Neutrophil (primary cell): ENCODE measurements around the gene RCSD1.
A peak's percentile ranks its signal among the peaks of the same experiment; 100 is the strongest.

ENCODE experiments used
- H3K27ac ChIP-seq: fragments of 200-600 bp; sonication (generic); 2 replicates; pipeline ENCODE4 v1.5.1; 2016; ENCODE audit warnings: mild to moderate bottlenecking, moderate library complexity
- H3K27me3 ChIP-seq: fragments of 200-600 bp; sonication (generic); 2 replicates; pipeline ENCODE4 v1.6.0; 2016; ENCODE audit warnings: mild to moderate bottlenecking
- H3K36me3 ChIP-seq: fragments of 200-600 bp; sonication (generic); 2 replicates; pipeline ENCODE4 v1.5.1; 2017
- H3K4me1 ChIP-seq, 2 experiments: fragments of 200-600 bp in 1 of 2; sonication (generic) in 1 of 2; 1 replicate in 1 of 2; 2 replicates in 1 of 2; pipeline versions ENCODE4 v1.5.1 to v1.6.1; 2013 to 2016; ENCODE audit warnings: low read depth in 1 of 2, low read length in 1 of 2, mild to moderate bottlenecking in 1 of 2, moderate library complexity in 1 of 2; ENCODE audit not compliant: control insufficient read depth in 1 of 2, insufficient read depth in 1 of 2
- H3K4me3 ChIP-seq, 2 experiments: fragments of 200-600 bp in 1 of 2; sonication (generic) in 1 of 2; 1 replicate in 1 of 2; 2 replicates in 1 of 2; pipeline ENCODE4 v1.5.1; 2013 to 2016; ENCODE audit warnings: low read depth in 1 of 2, low read length in 1 of 2, mild to moderate bottlenecking in 1 of 2, moderate library complexity in 1 of 2
- H3K9me3 ChIP-seq: fragments of 200-600 bp; sonication (generic); 2 replicates; pipeline ENCODE4 v1.5.1; 2016
- CTCF ChIP-seq: fragments of 200-600 bp; sonication (generic); IDR thresholded peaks from 2 replicates; pipeline ENCODE4 v1.5.1; 2016; ENCODE audit warnings: antibody characterized with exemption

RCSD1 gene

DNA sequence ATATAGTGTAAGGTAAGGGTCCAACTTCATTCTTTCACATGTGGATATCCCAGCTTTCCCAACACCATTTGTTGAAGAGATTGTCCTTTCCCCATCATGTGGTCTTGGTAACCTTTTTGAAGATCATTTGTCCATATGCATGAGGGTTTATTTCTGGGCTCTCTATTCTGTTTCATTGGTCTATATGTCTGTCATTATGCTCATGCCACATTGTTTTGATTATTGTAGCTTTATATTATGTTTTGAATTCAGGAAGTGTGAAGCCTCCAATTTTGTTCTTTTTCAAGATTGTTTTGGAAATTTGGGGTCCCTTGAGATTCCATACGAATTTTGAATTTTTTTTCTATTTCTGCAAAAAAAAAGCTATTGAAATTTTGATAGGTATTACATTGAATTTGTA is 15.2 kb upstream of the RCSD1 start:
- no peaks in the 10 kb centered on the region for H3K9me3 ChIP-seq
- no peak for TF ChIP-seq CTCF
- H3K36me3 ChIP-seq, result no peaks in the 10 kb centered on the region
- no peaks in the 10 kb centered on the region for H3K27me3 ChIP-seq
- no peak overlapping the region for H3K4me3 ChIP-seq
- H3K27ac ChIP-seq, result peak overlapping the region; percentile 91
- H3K4me1 ChIP-seq, result peaks cover 71 to 74% of the 10 kb centered on the region in 2 experiments

- no peak for TF ChIP-seq CTCF
- H3K36me3 ChIP-seq, result no peaks in the 10 kb centered on the region
- H3K4me1 ChIP-seq, result peaks cover 86 to 88% of the 10 kb centered on the region in 2 experiments
- no peaks in the 10 kb centered on the region for H3K27me3 ChIP-seq
- H3K9me3 ChIP-seq, result no peaks in the 10 kb centered on the region
- H3K27ac ChIP-seq, result peak overlapping the region; percentile 91
- H3K4me3 ChIP-seq, result peak overlapping the region; percentile 52 to 54
Observed at GRCh38 chr1:167616521-167616920, 13.5 kb upstream of the RCSD1 start.

DNA sequence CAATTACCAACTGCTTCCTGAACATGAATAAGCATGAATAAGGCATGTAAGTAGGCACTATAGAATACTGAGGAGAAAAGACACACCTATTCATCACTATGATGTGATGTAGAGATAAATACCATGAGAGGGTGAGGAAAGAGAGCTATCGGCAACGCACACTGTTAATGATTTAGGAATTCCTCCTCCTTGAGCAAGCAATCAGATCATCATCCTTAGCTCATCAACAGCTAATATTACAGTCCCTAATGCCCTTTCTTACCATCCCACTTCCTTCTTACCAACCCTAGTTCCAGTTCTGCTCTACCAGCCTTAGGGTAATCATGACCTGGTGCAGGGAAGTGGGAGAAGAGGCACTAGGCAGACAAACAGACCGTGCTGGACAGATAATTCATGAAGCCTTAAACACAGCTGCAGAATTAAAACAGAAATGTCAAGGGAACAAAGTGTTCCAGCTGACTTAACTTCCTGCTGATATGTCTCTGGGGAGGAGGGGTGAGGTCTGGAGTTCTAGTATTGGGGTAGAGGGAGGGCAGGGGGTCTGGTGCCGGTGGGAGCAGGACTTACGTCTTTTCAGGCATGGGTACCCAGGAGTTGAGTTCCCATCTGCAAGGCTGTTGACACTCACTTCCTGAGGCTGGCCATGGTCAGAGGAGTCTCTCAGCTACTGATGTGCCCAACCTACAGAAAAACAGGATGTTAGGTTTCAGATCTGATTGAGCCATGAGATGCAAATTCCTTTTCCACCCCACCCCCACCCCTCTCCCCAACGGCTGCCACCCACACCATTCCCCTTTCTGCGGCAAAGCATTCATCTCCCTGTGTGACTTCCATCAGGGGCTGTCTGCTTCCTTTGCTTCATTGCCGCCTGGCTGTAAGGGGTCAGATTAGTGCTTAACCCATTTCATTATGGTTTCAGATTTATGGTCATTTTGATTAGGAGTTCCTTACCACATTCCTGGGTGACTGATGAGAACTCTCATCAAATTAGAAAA is 12.6 kb upstream of the RCSD1 start:
- peak overlapping the region; percentile 52 to 54 for H3K4me3 ChIP-seq
- no peaks in the 10 kb centered on the region for H3K9me3 ChIP-seq
- no peaks in the 10 kb centered on the region for H3K36me3 ChIP-seq
- TF ChIP-seq CTCF, result no peak
- peaks cover 87% of the 10 kb centered on the region in 2 experiments for H3K4me1 ChIP-seq
- peak overlapping the region; percentile 91 for H3K27ac ChIP-seq
- H3K27me3 ChIP-seq, result no peaks in the 10 kb centered on the region

GRCh38 chr1:167618366-167618765 is 11.7 kb upstream of the RCSD1 start:
- peak overlapping the region; percentile 91 for H3K27ac ChIP-seq
- H3K9me3 ChIP-seq, result no peaks in the 10 kb centered on the region

GRCh38 chr1:167618789-167619188 is 11.2 kb upstream of the RCSD1 start:
- peak overlapping the region; percentile 52 to 54 for H3K4me3 ChIP-seq
- H3K9me3 ChIP-seq, result no peaks in the 10 kb centered on the region
- peak overlapping the region; percentile 91 for H3K27ac ChIP-seq
- H3K4me1 ChIP-seq, result peaks cover 76% of the 10 kb centered on the region in 2 experiments
- H3K27me3 ChIP-seq, result no peaks in the 10 kb centered on the region
- no peaks in the 10 kb centered on the region for H3K36me3 ChIP-seq
- TF ChIP-seq CTCF, result no peak

More at GRCh38 chr1:167618366-167618765, 11.7 kb upstream of the RCSD1 start:
- Histone ChIP-seq H3K4me1 (peaks cover 79% of the 10 kb centered on the region in 2 experiments), H3K4me3 (peak overlapping the region; percentile 52 to 54), H3K27me3 (no peaks in the 10 kb centered on the region), H3K36me3 (no peaks in the 10 kb centered on the region)
- TF ChIP-seq CTCF, result no peak
